COLO668 (cell line): ENCODE measurements around the gene ERN2.
"Not testable (repeated sequence)": the region's sequence is repeated elsewhere in the genome, so short reads cannot be mapped to it uniquely, and the experiment has no call there.

ENCODE experiments used
- DNase-seq: peaks from one replicate; lab custom pipeline; 2025; ENCODE audit not compliant: unreplicated experiment; lab: John Stamatoyannopoulos, UW

Gene ERN2

DNA sequence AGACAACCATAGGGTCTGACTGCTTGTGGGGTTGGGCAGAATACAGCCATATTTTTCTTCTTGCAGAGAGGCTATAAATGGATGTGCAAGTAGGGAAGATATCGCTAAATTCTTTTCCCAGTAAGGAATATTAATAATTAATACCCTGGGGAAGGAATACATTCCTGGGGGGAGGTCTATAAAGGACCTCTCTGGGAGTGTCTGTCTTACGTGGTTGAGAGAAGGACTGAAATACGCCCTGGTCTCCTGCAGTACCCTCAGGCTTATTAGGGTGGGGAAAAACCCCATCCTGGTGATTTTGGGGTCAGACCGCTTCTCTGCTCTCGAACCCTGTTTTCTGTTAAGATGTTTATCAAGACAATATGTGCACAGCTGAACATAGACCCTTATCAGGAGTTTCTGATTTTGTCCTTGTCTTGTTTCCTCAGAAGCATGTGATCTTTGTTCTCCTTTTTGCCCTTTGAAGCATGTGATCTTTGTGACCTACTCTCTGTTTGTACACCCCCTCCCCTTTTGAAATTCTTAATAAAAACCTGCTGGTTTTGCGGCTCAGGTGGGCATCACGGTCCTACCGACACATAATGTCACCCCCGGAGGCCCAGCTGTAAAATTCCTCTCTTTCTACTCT, 9.7 kb upstream of the ERN2 start:
- not testable (repeated sequence) for DNase-seq

DNA sequence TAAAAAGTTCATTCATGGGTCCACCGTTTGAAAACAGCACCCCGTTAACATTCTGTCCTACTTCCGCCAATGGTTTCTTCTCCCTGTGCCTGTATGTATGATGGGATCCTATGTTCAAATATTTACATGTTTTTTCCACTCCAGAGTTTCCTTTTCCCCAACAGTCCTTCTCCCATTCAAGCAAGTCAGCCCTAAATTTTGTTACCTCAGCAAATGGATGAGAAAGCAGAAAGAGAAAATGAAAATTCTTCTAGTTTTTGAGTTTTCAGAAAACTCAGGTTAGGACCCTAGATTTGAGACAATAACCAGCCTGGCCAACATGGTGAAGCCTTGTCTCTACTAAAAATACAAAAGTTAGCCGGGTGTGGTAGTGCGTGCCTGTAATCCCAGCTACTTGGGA, 3.5 kb upstream of the ERN2 start:
- no peak for DNase-seq

DNA sequence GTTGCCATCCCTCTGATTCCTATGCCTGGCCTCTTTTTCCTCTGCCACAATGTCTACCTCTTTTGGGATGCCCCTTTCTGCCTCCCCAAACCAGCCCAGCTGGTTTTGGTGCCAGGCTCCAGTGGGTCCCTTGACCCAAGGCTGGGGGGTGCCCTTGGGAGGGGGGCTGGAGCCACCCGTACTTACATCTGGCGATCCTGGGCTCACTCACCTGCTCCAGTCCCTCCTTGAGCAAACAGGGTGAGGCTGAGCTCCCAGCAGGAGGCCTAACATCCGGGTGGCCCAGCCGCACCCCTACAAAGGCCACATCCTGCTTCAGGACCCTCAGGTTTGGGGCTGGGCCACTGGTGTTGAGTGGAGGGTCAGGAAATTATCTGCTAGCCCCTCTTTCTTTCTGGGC, 1.2 kb downstream of the ERN2 start:
- DNase-seq, result peak; percentile 42

DNA sequence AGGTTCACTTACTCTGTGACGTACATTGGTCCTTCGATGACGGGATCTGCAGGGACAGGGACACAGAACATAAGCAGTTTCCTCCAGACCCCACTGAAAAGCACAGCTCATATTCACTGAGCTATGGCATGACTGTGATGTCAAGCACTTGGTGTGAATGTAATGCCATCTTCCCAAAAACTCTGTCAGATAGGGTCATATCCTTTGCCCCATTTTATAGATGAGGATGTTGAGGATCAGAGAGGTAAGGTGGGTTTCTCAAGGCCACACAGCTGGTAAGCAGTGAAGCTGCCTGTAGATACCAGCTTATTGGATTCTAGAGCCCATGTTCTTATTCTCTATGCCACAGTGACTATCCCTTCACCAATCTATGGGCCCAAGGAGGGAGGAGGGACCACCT, 2.5 kb downstream of the ERN2 start:
- DNase-seq, result no peak

DNA sequence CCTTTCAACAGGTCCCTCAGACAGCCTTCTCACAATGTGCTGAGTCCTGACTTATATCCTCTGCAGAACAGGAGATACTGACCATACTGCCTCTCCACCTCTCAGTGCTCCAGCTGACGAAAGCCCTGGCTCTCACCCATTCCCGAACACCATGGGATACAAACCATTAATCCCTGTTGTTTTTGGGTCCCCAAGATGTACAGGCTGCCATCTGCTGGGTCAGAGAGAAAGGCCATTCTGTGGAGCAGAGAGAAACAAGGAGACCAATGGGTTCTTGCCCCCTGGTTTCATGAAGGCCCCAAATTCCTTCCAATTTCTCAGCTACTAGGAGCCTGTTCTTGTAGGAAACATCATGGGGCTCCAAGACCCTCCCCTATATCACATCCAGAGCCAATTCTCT, 3.0 kb downstream of the ERN2 start:
- DNase-seq, result no peak

DNA sequence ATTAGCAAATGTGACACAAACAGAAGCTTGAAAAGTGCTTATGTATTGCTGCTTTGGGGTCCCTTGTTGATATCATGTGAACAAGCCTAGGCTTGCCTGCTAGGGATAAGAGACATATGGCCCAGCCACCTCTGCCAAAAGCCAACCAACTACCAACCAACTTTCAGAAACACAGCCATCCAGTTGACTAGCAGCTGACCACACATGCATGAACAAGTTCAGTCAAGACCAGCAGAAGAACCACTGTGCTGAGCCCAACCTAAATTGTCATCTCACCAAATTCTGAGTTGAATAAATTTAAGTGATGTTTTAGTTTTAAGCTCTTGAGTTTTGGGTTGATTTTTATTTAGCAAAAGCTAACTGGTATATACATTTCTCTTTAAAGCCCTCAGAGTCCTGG, 3.5 kb downstream of the ERN2 start:
- DNase-seq, result no peak

DNA sequence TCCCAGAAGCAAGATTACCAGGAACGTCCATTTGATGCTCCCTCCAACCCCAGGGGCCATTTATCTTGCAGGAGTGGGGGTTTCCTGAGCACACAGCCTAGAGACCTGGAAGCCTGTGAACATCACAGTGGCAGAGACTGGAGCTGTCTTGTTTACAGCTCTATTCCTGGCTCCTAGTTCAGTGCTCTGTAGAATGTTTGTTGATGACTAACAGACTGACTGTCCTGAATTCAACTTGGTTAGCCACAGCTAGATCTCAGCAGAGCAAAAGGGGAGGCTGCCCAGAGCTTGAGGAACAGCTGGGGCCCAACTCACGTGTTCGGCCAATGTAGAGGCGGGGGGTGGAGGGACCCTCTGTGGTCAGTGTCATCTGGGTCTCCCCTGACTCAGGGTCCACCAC, 6.6 kb downstream of the ERN2 start:
- no peak for DNase-seq

DNA sequence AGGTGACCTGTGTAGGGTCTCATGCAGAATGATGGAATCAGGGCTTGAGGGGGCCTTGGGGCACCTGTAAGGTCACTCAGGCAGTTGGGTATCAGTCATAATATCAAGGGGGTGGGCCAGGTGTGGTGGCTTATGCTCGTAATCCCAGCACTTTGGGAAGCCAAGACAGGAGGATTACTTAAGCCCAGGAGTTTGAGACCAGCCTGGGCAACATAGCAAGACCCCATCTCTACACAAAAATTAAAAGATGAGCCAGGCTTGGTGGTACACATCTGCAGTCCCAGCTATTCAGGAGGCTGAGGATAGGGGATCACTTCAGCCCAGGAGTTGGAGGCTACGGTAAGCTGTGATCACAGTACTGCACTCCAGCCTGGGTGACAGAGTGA, 7.5 kb downstream of the ERN2 start:
- no peak for DNase-seq

DNA sequence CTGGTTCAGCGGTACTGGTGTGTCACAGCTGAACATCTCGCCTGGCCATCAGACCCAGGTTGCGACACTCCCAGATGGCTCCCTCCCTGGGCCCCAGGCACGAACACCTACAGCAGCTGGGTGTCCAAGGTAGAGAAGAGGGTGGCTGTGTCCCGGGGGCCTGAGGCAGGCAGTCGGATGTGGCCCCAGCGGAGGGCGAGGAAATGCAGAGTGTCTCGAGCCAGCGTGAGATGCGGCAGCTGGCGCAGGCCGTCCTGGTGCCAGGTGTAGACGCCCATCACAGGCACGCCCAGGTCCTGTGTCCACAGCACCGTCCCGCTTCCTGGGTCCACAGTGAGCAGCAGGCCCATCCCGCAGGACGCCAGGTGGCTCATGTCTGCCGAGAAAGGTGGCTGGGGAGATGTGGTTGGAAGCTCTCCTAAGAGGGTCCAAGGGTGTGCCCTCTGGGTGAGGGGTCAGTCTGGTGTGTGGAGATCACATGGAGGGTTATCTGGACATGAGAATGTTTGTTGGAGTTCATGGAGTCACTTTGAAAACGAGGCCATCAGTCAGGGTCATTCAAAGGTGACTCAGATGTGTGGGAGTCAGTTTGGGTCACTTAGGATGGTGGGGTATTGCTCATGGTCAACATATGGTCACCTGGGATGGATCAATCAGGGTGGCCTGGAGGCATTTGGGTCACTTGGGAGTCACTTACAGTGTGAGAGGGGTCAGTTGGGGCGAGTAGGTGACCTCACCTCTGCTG, 8.1 kb downstream of the ERN2 start:
- no peak for DNase-seq

DNA sequence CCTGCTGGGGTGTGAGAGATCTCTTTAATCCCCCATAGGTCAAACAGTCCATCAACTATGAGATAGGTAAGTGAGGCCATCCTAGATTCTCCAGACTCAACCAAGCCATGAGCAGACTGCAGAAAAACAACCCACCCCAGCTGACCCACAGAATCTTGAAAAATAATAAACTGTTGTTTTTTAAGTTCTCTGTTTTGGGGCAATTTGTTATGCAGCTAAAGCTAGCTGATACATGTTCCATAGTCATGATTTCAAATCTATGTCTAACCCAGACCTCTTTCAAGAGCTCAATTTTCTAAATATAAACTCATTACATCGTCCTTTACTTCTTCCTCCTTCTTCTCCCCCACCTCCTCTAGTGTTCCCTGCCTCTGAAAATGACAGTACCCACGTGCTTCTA, 10.1 kb downstream of the ERN2 start:
- no peak for DNase-seq

DNA sequence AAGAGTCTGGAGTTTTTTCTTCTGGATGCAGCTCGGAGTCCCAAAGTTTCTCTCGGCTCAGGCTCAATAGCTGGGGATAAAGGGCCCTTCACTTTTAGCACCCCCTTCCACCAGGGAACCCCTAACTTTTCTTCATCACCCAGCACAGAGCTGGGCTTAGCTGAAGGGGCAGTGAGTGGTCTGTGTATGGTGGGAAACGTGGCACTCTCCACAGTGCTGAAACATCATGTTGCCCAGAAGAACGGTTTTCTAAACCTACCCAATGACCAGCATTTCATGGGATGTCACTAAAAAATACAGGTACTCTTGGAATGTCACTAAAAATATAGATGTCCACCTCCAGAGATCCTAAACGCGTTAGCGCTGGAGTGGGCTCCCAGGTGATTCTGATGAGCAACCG, 12.0 kb downstream of the ERN2 start:
- DNase-seq, result no peak

DNA sequence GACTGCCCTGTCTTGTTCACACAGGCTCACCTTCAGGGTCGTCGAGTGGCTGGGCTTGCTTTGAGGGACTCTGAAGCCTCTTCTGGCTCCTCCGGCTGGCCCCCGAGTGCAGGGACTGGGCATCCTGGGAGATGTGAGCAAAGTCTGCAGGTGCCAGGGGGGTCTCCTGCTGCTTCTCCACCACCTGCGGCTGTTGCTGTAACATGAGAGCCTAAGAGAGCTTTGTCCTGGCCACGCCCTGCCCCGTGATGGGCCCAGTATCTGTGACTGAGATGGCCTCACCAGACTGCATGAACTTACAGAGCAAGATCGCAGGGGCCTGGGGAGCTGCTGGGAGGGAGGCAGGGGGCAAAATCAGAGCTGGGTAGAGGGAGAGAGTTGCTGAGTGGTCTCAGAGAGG, 12.5 kb downstream of the ERN2 start:
- DNase-seq, result peak; percentile 59

DNA sequence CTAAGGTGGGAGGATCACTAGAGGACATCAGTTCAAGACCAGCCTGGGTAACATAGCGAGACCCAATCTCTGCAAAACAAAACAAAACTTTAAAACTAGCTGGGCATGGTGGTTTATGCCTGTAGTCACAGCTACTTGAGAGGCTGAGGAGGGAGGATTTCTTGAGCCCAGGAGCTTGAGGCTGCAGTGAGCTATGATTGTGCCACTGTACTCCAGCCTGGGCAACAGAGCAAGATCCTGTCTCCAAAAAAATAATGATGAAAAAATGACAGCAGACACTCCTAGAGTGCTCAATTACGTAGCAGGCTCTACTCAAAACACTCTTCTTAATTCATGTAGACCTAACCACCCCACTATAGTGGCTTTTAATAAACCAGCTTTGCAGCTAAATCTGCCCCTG, 12.9 kb downstream of the ERN2 start:
- DNase-seq, result no peak

DNA sequence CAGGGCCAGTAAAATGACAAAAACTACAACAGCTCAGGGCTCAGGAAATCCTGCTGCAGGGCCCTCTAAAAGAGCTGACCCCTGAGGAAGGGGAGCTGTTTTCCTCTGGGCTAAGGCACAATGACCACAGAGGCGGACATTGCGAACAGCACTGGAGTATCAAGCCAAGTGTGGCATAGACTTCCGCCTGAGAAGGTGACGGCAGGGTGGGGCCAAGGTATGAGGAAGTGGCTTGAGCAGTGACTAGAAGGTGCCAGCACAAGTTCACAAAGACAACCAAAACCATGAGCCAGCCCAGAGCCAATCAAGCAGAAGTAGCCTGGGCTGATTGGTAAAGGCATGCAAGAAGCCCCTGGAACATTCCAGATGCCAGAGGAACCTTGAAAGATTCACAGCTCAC, 13.9 kb downstream of the ERN2 start:
- DNase-seq, result no peak

DNA sequence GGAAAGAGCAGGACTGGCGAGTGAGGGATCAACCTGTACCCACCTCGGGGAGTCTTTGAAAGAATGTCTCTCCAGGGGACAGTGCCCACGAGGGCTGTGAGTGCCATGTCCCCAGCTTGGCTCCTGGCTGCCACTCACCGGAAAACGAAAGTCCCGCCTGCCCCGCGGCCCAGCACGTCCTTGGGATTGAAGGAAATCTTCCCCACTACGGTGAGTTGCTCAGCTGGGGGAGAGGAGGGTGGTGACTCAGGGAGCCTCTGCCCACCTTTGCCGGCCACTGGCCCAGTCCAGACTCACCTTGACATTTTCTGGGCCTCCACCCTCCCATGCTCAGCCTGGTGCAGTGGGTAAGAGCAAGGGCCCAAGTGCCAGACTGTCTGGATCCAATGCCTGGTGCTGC, 17.3 kb downstream of the ERN2 start:
- no peak for DNase-seq

DNA sequence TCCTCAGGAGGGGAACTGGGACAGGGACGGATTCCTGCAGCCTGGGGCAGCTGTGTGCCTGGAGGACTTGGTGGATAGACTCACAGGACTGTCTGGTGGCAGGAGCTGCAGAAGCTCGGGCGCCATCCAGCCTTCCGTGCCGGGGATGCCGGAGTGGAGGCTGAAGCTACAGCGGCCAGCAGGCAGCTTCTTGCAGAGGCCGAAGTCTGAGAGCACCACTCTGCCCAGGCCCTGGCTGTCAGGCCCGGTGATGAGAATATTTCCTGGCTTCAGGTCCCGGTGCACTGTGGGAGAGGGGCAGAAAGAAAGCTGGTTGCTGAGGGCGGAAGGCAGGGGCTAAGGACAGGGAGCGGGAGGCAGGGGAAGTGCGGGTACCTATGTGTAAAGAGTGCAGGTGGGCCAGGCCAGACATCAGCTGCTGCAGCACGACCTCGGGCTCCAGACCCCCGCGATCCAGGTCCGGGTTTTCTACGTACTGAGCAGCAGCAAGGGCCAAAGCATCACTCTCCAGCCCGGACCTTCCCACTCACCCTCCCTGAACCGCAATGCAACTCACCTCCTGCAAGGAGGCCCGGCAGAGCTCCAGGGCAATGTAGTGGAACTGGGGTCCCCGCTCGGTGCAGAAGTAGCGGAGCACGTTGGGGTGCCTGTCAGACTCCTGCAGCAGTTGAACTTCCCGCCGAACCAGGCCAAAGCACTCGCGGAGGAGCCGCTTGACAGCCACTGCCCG, 18.2 kb downstream of the ERN2 start:
- DNase-seq, result no peak

DNA sequence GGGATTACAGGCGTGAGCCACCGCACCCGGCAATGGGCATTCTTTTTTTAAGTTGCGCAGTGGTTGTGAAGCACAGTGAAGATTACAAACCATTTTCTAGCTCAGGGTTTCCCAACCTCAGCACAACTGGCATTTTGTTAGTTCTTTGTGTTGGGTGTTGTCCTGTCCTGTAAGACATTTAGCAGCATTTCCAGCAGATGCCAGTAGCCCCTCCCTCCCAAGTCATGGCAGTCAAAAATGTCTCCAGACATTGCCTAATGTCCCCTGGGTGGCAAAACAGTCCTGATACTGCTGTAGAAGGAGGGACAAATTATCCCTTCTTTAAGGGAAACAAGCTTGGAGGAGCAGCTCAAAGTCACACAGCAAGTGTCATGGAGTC, 18.8 kb downstream of the ERN2 start:
- DNase-seq, result no peak

DNA sequence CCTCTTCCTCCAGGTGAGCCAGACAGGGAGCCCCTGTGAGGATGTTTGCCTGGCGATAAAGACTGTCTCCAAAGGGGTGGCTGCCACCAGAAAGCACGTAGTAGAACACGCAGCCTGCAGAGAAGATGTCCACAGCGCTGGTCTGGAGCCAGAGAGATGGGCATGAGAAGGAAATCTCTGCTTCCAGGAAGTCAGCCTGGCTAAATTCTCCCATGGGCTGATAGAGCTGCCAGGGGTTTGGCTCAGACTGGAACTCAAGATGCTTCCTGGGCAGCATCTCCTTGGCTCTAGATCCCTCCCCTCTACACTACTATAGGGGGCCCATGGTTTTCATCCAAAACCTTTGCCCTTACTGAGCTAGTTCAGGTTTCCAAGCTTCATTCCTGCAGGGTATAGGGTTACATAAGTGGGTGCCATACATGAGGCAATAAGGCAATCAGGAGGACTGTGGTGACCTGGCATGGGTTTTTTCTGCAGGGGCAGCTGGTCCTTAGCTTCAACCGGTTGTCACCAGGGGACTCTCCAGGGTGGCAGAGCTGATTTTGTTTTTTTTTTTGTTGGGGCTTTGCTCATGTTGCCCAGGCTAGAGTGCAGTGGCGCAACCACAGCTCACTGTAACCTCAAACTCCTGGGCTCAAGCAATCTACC, 20.7 kb downstream of the ERN2 start:
- no peak for DNase-seq

DNA sequence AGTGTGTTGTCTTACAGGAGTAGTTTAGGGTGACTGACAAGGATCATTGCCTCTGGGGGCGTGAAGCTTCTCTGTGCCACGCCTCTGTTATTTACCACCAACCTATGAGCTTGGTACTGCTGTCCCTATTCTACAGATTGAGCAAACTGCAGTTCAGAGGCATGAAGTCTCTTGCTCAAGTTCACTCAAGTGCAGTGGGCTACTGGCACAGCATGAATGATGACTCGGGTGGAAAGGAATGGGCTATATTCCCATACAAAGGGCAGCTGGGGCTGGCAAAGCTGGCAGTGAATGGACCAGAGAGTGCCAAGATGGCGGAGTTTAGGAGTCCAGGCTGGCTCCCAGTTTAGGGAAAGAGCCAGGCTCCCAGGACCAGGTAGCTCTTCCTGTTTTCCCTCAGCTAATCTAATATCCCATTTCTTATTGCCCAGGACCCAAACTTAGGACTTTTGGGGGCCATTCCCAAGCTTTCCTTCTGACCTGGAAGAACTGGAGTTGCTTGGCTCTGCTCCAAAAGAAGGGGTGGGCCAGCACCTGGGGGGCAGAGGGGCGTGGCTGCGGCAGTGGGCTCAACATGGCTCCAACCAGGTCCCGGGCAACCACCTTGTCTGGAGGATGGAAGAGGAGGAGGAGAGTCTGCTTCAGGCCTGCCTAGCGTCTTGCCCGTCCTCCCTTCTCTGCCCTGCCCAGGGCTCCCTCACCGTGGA, 21.4 kb downstream of the ERN2 start:
- no peak for DNase-seq

DNA sequence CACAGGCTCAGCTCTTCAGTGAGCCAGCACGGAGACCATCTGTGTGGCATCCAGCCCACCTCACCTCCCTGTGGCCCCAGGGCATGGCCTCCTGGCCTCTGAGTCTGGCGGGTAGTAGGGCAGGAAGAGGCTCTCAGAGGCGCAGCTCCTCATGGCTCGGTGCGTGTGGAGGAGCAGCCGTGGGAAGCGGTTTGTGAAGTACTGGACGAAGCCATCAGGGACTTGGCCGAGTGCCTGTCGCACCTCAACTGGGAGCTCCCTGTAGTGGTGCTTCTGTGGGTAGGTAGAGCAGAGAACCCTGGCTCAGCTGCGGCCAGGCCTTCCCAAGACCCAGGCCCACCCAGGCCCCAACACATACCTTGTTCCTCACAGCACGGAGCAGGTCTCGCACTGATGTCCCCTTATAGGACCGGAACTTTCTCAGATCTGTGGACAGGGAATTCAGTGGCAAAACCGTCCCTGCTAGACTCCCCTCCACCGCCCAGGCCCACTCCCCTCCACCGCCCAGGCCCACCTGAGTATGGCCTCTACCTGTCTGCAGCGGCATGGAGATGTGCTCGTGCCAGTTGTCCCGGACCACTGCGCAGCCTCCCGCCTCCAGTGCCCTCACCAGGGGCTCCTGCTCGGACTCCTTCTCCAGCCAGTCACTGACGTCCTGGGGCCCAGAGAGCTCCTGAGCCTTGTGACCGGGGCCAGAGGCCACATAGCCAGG, 22.1 kb downstream of the ERN2 start:
- DNase-seq, result no peak
